ENCODE results near the gene IGFALS.

IGFALS gene

DNA sequence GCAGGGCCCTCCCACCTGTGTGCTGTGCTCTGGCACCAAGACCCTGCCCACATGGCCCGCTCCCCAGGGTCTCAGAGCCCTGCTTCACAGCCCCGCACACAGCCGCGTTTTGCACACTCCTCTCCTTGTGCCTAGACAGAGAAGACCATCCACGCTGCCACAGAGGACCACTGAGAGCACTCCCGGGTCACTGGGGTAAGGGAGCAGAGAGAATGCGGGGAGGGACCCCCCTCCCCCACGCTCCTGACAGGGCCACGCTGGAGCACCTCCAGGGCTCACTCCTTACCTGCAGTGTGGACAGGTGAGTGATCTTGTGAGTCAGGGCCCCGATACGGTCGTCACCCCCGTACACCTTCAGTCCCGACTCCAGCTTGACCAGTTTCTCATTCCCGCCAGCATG, 26.1 kb upstream of the IGFALS start:
- TF ChIP-seq, protein P1, sequence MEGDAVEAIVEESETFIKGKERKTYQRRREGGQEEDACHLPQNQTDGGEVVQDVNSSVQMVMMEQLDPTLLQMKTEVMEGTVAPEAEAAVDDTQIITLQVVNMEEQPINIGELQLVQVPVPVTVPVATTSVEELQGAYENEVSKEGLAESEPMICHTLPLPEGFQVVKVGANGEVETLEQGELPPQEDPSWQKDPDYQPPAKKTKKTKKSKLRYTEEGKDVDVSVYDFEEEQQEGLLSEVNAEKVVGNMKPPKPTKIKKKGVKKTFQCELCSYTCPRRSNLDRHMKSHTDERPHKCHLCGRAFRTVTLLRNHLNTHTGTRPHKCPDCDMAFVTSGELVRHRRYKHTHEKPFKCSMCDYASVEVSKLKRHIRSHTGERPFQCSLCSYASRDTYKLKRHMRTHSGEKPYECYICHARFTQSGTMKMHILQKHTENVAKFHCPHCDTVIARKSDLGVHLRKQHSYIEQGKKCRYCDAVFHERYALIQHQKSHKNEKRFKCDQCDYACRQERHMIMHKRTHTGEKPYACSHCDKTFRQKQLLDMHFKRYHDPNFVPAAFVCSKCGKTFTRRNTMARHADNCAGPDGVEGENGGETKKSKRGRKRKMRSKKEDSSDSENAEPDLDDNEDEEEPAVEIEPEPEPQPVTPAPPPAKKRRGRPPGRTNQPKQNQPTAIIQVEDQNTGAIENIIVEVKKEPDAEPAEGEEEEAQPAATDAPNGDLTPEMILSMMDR (IDR thresholded peaks at IDR 0.05), result no peak
- Histone ChIP-seq H3K4me1 (ENCODE audit: control insufficient read depth in 1 of 2, insufficient read depth in 1 of 2, low read depth in 1 of 2, low read length in 1 of 2) (no peaks in the 10 kb centered on the region), H3K27ac (no peak overlapping the region), H3K4me3 (ENCODE audit: low read depth in 1 of 2, low read length in 1 of 2) (no peak overlapping the region), H3K9me3 (no peaks in the 10 kb centered on the region), H3K36me3 (peaks cover 78% of the 10 kb centered on the region), H3K27me3 (no peaks in the 10 kb centered on the region)

DNA sequence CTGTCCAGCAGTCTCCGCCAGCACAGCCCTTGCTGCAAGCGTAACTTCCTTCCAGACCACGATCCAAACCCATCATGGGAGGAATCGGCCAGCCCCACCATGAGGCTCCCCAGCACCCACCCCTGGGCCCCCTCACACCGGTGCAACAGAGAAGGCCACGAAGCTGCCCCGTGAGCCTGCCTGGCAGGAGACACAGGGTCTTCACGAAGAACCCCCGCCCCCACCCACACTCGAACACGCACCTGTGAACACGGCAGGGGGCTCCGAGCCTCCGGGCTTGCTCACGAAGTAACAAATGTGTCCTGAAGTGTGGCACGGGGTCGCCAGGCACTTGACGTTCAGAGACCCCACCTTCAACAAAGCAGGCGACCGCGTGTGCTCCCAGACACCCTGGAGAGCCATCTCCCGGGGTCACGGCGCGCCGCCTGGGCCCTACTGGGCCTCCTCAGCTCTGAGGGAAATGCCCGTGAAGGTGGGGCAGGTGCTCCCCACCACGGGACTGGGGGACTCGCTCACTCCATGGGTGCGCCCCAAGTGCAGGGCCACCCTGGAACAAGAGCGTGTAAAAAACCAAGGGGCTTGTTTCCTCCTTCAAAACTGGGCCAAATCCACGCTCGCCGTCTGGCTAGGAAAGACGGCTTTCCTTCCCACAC, 25.5 kb upstream of the IGFALS start:
- no peaks in the 10 kb centered on the region for H3K27me3 ChIP-seq
- H3K4me1 ChIP-seq (ENCODE audit: control insufficient read depth in 1 of 2, insufficient read depth in 1 of 2, low read depth in 1 of 2, low read length in 1 of 2), result no peaks in the 10 kb centered on the region
- no peak overlapping the region for H3K4me3 ChIP-seq (ENCODE audit: low read depth in 1 of 2, low read length in 1 of 2)
- H3K27ac ChIP-seq, result no peak overlapping the region
- H3K9me3 ChIP-seq, result no peaks in the 10 kb centered on the region
- peaks cover 85% of the 10 kb centered on the region for H3K36me3 ChIP-seq
- TF ChIP-seq, protein P1 (IDR thresholded peaks at IDR 0.05), result no peak

DNA sequence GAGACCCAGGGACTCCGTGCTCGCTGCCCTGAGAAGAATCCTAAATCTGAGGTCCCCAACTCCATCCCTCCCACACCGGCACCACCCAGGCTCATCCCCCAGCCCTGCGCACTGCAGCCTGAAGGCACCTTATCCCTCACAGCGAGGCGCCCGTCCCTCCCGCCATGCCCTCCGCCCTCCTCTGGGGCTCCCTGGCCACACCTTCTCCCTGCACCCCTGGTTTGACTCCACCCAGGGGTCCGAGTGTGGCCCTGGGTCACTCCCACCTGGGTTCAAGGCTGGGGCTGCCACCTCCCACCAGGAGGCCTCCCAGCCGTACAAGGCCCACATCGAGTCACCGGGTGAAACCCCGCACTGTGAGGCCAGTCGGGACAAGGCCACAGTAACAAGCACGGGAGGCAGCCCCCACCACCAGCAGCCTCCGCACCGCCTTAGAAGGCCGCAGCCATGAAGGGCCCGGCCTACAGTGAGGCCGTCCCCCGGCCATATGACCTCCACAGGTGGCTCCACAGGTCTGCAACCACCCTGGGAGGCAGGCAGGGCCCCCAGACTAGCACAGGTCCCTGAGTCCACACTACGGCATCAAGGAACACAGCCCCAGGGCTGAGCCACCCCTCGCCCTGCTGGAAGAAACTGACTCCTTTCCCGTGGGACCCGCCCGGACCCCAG, 24.8 kb upstream of the IGFALS start:
- TF ChIP-seq, protein P1 (IDR thresholded peaks at IDR 0.05), result no peak
- Histone ChIP-seq H3K36me3 (peaks cover 91% of the 10 kb centered on the region), H3K4me3 (ENCODE audit: low read depth in 1 of 2, low read length in 1 of 2) (no peak overlapping the region), H3K27me3 (no peaks in the 10 kb centered on the region), H3K27ac (no peak overlapping the region), H3K9me3 (no peaks in the 10 kb centered on the region), H3K4me1 (ENCODE audit: control insufficient read depth in 1 of 2, insufficient read depth in 1 of 2, low read depth in 1 of 2, low read length in 1 of 2) (no peaks in the 10 kb centered on the region)

DNA sequence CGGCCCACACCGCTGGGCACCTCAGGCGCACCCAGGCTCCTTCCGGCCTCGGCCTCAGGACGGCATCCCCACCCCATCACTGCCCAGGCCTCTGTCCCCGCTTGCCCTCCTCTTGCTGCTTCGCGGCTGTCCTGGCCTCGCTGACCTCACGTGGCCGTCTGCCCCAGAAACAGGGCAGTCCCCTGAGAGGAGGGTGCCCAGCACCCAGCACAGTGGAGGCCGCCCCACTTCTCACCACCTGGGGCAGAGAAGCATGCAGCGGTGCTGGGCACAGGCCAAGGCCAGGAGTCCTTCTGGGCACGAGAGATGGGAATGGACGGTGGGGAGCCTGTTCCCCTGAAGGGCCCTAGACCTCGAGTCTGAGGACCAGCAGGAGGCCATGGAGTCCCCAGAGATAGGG, 24.2 kb upstream of the IGFALS start:
- Histone ChIP-seq H3K4me3 (ENCODE audit: low read depth in 1 of 2, low read length in 1 of 2) (no peak overlapping the region), H3K9me3 (no peaks in the 10 kb centered on the region), H3K27me3 (no peaks in the 10 kb centered on the region), H3K36me3 (peaks cover 95% of the 10 kb centered on the region), H3K27ac (no peak overlapping the region), H3K4me1 (ENCODE audit: control insufficient read depth in 1 of 2, insufficient read depth in 1 of 2, low read depth in 1 of 2, low read length in 1 of 2) (no peaks in the 10 kb centered on the region)
- TF ChIP-seq, protein P1 (IDR thresholded peaks at IDR 0.05), result no peak

DNA sequence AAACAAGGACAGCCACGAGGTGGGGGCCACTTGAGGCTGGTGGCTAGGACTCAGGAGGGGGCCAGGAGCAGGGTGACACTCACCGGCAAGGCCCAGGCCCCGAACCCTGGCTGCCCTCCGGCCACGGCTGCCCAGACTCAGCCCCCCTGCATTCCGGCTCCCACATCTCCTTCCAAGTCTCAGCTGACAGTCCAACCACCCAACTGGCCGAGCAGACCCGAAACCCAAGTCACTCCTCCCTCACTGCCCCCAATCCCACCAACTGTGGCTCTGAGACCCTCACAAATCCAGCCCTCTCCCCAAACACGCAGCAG, 23.7 kb upstream of the IGFALS start:
- peaks cover 91% of the 10 kb centered on the region for H3K36me3 ChIP-seq
- H3K4me3 ChIP-seq (ENCODE audit: low read depth in 1 of 2, low read length in 1 of 2), result no peak overlapping the region
- TF ChIP-seq, protein P1 (IDR thresholded peaks at IDR 0.05), result no peak

More for the DNA sequence above, 23.7 kb upstream of the IGFALS start:
- no peaks in the 10 kb centered on the region for H3K9me3 ChIP-seq
- H3K27me3 ChIP-seq, result no peaks in the 10 kb centered on the region
- H3K4me1 ChIP-seq (ENCODE audit: control insufficient read depth in 1 of 2, insufficient read depth in 1 of 2, low read depth in 1 of 2, low read length in 1 of 2), result no peaks in the 10 kb centered on the region
- no peak overlapping the region for H3K27ac ChIP-seq

Data from neutrophil (primary cell).